OCI-LY3 (cell line): Measurements from ENCODE around the gene TMEM98.

Experiments
- EZH2phosphoT487 ChIP-seq: fragments of 200-600 bp; shearing (Covaris generic); IDR thresholded peaks from 2 replicates; pipeline ENCODE4 v1.6.1; 2018; ENCODE audit warnings: antibody characterized with exemption, mixed run types, low read depth
- TF ChIP-seq, protein P1 (sequence below): fragments of 200-600, 300-600 bp; sonication (generic); IDR thresholded peaks from 2 replicates; pipeline ENCODE4 v1.5.1; 2014; ENCODE audit warnings: antibody characterized with exemption, low read length, low read depth

GRCh38 chr17:32913593-32913992 is 14.4 kb upstream of the TMEM98 start:
- TF ChIP-seq, protein P1, sequence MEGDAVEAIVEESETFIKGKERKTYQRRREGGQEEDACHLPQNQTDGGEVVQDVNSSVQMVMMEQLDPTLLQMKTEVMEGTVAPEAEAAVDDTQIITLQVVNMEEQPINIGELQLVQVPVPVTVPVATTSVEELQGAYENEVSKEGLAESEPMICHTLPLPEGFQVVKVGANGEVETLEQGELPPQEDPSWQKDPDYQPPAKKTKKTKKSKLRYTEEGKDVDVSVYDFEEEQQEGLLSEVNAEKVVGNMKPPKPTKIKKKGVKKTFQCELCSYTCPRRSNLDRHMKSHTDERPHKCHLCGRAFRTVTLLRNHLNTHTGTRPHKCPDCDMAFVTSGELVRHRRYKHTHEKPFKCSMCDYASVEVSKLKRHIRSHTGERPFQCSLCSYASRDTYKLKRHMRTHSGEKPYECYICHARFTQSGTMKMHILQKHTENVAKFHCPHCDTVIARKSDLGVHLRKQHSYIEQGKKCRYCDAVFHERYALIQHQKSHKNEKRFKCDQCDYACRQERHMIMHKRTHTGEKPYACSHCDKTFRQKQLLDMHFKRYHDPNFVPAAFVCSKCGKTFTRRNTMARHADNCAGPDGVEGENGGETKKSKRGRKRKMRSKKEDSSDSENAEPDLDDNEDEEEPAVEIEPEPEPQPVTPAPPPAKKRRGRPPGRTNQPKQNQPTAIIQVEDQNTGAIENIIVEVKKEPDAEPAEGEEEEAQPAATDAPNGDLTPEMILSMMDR = no peak
- no peak for TF ChIP-seq EZH2phosphoT487
